GM12878 (cell line): Measurements from ENCODE around the gene DRAP1. TPM values are rescaled to one million over a fixed set of nuclear protein-coding genes. Genes with fewer than 3 reads are reported as not detected.

ENCODE experiments used
- CHD1 ChIP-seq: IDR thresholded peaks from 2 replicates; pipeline ENCODE4 v1.6.1; 2012; ENCODE audit warnings: low read depth, low read length, improper control_type of control experiment
- E2F8 ChIP-seq: fragments of 450-650 bp; IDR thresholded peaks from 2 replicates; pipeline ENCODE4 v1.6.1; 2018; ENCODE audit warnings: mild to moderate bottlenecking, low read depth, moderate library complexity; ENCODE audit not compliant: partially characterized antibody
- ELK1 ChIP-seq: IDR thresholded peaks from 2 replicates; pipeline ENCODE4 v1.6.1; 2012; ENCODE audit warnings: low read depth, low read length, improper control_type of control experiment
- HDGF ChIP-seq: fragments of 450-650 bp; IDR thresholded peaks from 2 replicates; pipeline ENCODE4 v1.6.1; 2016; ENCODE audit warnings: antibody characterized with exemption
- MEF2B ChIP-seq: fragments of 450-650 bp; IDR thresholded peaks from 2 replicates; pipeline ENCODE4 v1.6.1; 2018; ENCODE audit warnings: mild to moderate bottlenecking, moderate library complexity; ENCODE audit not compliant: partially characterized antibody, poor library complexity, severe bottlenecking
- NFIC ChIP-seq: IDR thresholded peaks from 2 replicates; pipeline ENCODE4 v1.6.1; 2012; ENCODE audit warnings: low read depth, mild to moderate bottlenecking, inconsistent platforms, low read length, moderate library complexity
- NR2F1 ChIP-seq: fragments of 450-650 bp; conservative IDR thresholded peaks from 2 replicates; pipeline ENCODE4 v1.6.1; 2017; ENCODE audit warnings: mild to moderate bottlenecking
- POU2F2 ChIP-seq: IDR thresholded peaks from 3 replicates; pipeline ENCODE4 v1.6.1; 2011; ENCODE audit warnings: low read depth, mild to moderate bottlenecking, low read length, borderline replicate concordance
- SMAD5 ChIP-seq: IDR thresholded peaks from 2 replicates; pipeline ENCODE4 v1.6.1; 2016; ENCODE audit warnings: antibody characterized with exemption, low read depth
- STAT3 ChIP-seq: IDR thresholded peaks from 2 replicates; pipeline ENCODE4 v1.6.1; 2011; ENCODE audit warnings: low read depth, low read length, improper control_type of control experiment
- TCF12 ChIP-seq: IDR thresholded peaks from 2 replicates; pipeline ENCODE4 v1.6.1; 2011; ENCODE audit warnings: low read depth, mild to moderate bottlenecking, low read length
- TCF7 ChIP-seq: IDR thresholded peaks from 2 replicates; pipeline ENCODE4 v1.6.1; 2014; ENCODE audit warnings: antibody characterized with exemption, borderline replicate concordance
- WRNIP1 ChIP-seq: IDR thresholded peaks from 2 replicates; pipeline ENCODE4 v1.6.1; 2011; ENCODE audit warnings: low read depth, low read length, improper control_type of control experiment, borderline replicate concordance
- ZBTB40 ChIP-seq: fragments of 450-650 bp; IDR thresholded peaks from 2 replicates; pipeline ENCODE4 v1.6.1; 2016; ENCODE audit warnings: mild to moderate bottlenecking, moderate library complexity, borderline replicate concordance
- ZNF622 ChIP-seq: fragments of 450-650 bp; IDR thresholded peaks from 2 replicates; pipeline ENCODE4 v1.6.1; 2017; ENCODE audit warnings: mild to moderate bottlenecking, inconsistent platforms
- polyA plus RNA-seq, 11 experiments: library from polyadenylated mRNA; depleted of rRNA in 4 of 11; unstranded in 6 of 11; stranded (reverse) in 5 of 11; fragments of >200 nt; fragmentation: Nextera tagmentation in 4 of 11; fragmentation: Illumina TruSeq in 1 of 11; extraction: Ambion mirVana in 4 of 11; extraction: Trizol in 1 of 11; gene quantifications; 1 replicate in 1 of 11; 2 replicates in 10 of 11; pipeline versions ENCODE4 v1.2.1 to v1.2.3, GENCODE V29; 2011 to 2016; ENCODE audit warnings: inconsistent platforms in 2 of 11, missing spikeins in 2 of 11, low read depth in 1 of 11
- total RNA-seq, 4 experiments: library from RNA; depleted of rRNA in 3 of 4; stranded (reverse); fragments of >200 nt in 3 of 4; fragmentation: Illumina TruSeq in 1 of 4; extraction: Trizol in 1 of 4; gene quantifications; 2 replicates each; pipeline versions ENCODE4 v1.2.1 to v1.2.3, GENCODE V29; 2013 to 2021

The DRAP1 gene
- total and polyA plus RNA-seq, 10 of the 15 experiments (the other 5 are each of a cell fraction or from before 2014, with no cell fraction given) = 9.4 to 163 (median 114) TPM

GRCh38 chr11:65900125-65900898, 18.9 kb upstream of the DRAP1 start, which contains the start of gene FOSL1 (continued):
- no peak for TF ChIP-seq WRNIP1
- TF ChIP-seq HDGF = 0 out of 2 replicates have a peak, but pooled peaks have one; percentile 50
- peak; percentile 94; the same call in 1 of the 2 replicates for TF ChIP-seq CHD1
- TF ChIP-seq ZBTB40 = no peak
- TF ChIP-seq NFIC = no peak; the same call in 1 of the 2 replicates
- TF ChIP-seq NR2F1 = peak; percentile 79
- TF ChIP-seq STAT3 = no peak
- TF ChIP-seq POU2F2 = peak; percentile 29; the same call in 1 of the 3 replicates
- TF ChIP-seq E2F8 = no peak
- no peak for TF ChIP-seq SMAD5
- TF ChIP-seq ELK1 = peak; percentile 90
- no peak for TF ChIP-seq ZNF622
- no peak for TF ChIP-seq TCF7
- 0 out of 2 replicates have a peak, but pooled peaks have one; percentile 52 for TF ChIP-seq TCF12
- TF ChIP-seq MEF2B = no peak
